GM21576 (cell line): ENCODE measurements around the gene ELAVL3.
"Not testable (repeated sequence)": the region's sequence is repeated elsewhere in the genome, so short reads cannot be mapped to it uniquely, and the experiment has no call there.

Experiments used
- ATAC-seq: cut with Tn5 transposase; IDR thresholded peaks from one replicate; pipeline ENCODE4 v1.9.1; 2021; ENCODE audit warnings: mild to moderate bottlenecking, moderate library complexity; ENCODE audit not compliant: unreplicated experiment

The ELAVL3 gene

DNA sequence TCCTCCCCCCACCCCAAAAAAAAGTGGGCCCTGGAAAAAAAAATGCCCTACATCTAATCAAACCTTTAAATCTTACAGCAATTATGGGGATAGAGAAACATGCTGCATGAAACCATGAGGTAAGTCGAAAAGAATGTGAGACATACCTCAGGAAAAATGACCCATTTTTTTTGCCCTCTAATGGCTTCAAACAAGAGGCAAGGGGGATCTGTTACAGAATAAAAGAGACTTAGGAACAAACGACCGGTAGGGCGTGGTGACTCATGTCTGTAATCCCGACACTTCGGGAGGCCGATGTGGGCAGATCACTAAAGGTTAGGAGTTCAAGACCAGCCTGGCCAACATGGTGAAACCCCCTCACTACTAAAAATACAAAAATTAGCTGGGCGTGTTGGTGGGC, 70.2 kb downstream of the ELAVL3 start:
- ATAC-seq = no peak

DNA sequence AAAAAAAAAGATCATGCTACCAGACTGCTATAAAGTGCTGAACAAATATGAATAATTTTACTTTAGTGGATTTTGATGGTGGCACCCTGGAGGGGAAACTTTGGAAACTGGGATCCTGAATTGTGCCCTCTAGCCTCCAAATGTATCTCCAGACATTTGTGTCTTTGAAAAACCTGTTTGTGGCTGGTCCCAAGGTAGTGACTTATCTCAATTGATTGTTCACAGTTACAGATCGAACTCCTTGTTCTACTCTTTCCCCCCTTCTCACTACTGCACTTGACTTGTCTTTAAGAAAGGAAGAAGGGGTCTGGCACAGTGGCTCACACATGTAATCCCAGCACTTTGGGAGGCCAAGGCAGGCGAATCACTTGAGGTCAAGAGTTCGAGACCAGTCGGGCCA, 72.3 kb downstream of the ELAVL3 start:
- no peak for ATAC-seq

DNA sequence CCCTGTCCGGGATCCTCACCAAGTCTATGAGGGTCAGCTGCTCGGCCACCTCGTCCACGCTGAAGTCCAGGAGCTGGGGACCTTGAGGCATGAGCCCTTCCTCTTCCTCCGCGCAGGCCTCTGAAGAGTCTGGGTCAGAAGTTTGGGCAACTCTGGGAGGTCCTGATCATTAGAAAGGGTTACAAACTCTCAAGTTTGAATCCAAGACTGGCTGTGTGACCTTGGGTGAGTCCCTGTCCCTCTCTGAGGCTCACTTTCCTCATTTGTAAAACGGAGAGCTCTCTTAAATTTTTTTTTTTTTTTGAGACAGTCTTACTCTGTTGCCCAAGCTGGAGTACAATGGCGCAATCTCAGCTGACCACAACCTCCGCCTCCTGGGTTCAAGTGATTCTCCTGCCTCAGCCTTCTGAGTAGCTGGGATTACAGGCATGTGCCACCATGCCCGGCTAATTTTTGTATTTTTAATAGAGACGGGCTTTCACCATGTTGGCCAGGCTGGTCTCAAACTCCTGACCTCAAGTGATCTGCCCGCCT, 74.1 kb downstream of the ELAVL3 start:
- not testable (repeated sequence) for ATAC-seq

DNA sequence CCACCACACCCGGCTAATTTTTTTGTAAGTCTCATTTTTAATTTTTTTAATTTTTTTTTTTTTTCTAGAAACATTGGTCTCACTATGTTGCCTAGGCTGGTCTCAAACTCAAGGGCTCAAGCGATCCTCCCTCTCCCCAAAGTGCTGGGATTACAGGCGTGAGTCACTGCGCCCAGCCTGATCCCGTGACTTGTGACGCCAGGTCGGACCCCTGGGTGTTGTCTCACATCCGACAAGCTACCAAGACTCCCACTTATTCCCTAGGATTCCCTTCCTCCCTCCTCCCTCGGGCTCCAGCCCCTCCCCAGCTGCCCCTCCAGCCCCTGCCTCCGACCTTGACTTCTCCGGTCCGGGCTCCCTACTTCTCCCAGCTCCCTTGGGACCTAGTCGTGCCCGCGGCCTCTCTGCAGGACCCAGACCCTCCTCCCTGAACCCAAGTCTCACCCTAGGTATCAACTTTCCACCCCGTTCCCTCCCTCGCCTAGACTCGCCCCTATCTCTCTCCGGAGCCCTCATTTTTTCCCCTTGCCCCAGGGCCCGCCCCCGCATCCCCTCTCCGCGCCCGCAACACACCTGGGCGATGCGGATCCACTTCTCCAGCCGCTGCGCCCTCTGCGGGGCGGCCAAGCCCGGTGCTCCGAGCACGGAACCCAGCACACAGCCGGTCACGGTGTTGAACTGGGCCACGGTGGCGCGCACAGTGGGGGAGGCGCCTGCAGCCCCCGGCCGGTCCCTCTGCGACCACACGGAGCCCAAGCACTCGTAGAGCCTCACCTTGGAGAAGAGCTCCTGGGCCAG, 74.8 kb downstream of the ELAVL3 start:
- ATAC-seq = no peak

DNA sequence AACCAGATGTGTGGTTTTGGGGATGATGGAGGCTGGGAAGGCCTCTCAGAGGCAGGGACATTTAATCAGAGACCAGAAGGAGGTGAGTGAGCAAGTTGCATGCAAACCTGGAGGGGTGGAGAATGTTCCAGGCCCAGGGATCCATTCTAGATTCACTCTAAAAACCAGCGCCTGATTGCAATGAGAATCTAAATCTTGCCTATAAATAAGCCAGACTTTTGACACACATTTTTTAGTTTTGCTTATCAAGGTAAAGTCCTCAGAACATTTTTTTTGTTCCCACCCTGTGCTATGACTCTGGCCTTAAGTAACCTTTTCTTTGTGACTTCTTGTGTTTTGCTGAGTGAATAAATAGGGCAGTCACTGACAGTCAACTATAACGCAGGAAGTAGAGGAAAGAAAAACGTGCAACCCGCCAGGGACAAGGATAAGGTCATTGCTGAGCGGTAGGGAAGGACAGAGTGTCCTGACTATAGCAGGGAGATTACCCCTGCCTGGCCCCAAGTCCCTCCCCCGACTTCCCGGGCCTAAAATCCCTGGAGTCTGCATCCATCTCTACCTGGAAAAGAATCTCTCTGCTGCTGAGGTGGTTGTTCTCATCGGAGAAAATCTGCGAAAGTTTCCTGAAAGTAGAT, 76.1 kb downstream of the ELAVL3 start:
- ATAC-seq = no peak

- no peak for ATAC-seq
Measured at GRCh38 chr19:11401808-11402543, 78.9 kb downstream of the ELAVL3 start.
